Esophagus (tissue), 2 donors: ENCODE measurements around the gene JAG1. TPM values are rescaled to one million over a fixed set of nuclear protein-coding genes. Genes with fewer than 3 reads are reported as not detected.

ENCODE experiments used
- H3K27ac ChIP-seq, 2 donors: one replicate each; pipeline ENCODE4 v1.5.1; 2013; ENCODE audit warnings: low read depth in 2 of 2, mild to moderate bottlenecking in 2 of 2, inconsistent platforms in 1 of 2, low read length in 1 of 2, moderate library complexity in 1 of 2
- H3K27me3 ChIP-seq, 2 donors: one replicate each; pipeline ENCODE4 v1.6.1; 2013; ENCODE audit warnings: low read length in 2 of 2, control low read depth in 1 of 2, mild to moderate bottlenecking in 1 of 2; ENCODE audit not compliant: insufficient read depth in 2 of 2, control insufficient read depth in 1 of 2
- H3K36me3 ChIP-seq, 2 donors: one replicate each; pipeline ENCODE4 v1.6.1; 2013; ENCODE audit warnings: low read length in 1 of 2; ENCODE audit not compliant: control insufficient read depth in 2 of 2, insufficient read depth in 2 of 2
- H3K4me1 ChIP-seq, 2 donors: one replicate each; pipeline ENCODE4 v1.6.1; 2013; ENCODE audit warnings: low read length in 1 of 2; ENCODE audit not compliant: control insufficient read depth in 2 of 2, insufficient read depth in 2 of 2
- H3K4me3 ChIP-seq, 2 donors: one replicate each; pipeline ENCODE4 v1.5.1; 2013; ENCODE audit warnings: low read length in 2 of 2, mild to moderate bottlenecking in 2 of 2, low read depth in 1 of 2, moderate library complexity in 1 of 2
- H3K9me3 ChIP-seq, 2 donors: one replicate each; pipeline ENCODE4 v1.6.1; 2013; ENCODE audit warnings: mild to moderate bottlenecking in 2 of 2, low read depth in 1 of 2, low read length in 1 of 2, moderate library complexity in 1 of 2; ENCODE audit not compliant: control insufficient read depth in 2 of 2, insufficient read depth in 1 of 2
- WGBS, 2 donors: extraction: QIAGEN DNeasy Blood & Tissue Kit; methylation state at CpG; one replicate each; pipeline ENCODE4 v1.1.7; 2013; 5-methylcytosine and 5-hydroxymethylcytosine counted together
- polyA plus RNA-seq, 2 donors: library from polyadenylated mRNA; stranded (reverse); fragments of 200-250 nt; gene quantifications; one replicate each; pipeline ENCODE4 v1.2.3, GENCODE V29; 2013
- donor health status: healthy with polysubstance abuse.
- donor health status: Bipolar disorder and iron deficiency.

The JAG1 gene
- polyA plus RNA-seq, 2 donors: 36.5 to 48.8 TPM

DNA sequence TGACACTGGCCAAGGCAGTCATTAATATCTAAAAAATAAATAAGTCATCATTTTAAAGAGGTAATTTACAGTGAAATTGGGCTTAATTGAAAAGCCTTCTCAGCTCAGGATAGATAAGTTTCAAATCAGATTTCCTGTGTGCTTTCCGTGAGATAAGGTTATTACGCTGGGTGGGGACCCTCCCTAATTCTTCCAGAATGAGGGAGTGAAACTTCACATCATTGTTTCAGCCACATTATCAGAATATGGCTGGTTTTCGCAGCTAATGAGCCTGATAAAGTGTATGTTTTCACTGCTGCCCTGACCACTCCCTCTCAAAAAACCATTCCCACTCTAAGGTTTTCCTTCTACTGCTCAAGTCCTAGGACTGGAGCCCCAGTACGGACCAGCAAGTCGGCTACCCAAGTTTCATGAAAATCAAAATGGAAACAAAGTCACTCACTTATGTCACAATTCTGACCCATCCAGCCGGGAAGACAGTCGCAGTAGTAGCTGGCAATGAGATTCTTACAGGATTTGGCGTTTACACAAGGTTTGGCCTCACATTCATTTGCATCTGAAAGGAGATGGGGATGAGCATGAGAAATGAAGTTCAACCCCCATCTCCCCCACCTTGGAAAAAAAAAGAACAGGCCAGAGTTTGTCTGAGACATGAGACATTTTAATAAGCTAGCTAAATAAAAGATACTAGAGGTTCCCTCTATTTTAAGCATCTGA is 24.6 kb downstream of the JAG1 start:
- Histone ChIP-seq H3K27ac (peak overlapping the region in 1 of 2 donors; percentile 17), H3K4me1 (peaks cover 8 to 15% of the 10 kb centered on the region in 2 donors), H3K4me3 (no peak overlapping the region), H3K9me3 (no peaks in the 10 kb centered on the region), H3K36me3 (peaks cover 12 to 65% of the 10 kb centered on the region in 2 donors), H3K27me3 (no peaks in the 10 kb centered on the region)
- 75 to 77% methylated on average over 8 of the region's 8 CpGs for WGBS, 2 donors

DNA sequence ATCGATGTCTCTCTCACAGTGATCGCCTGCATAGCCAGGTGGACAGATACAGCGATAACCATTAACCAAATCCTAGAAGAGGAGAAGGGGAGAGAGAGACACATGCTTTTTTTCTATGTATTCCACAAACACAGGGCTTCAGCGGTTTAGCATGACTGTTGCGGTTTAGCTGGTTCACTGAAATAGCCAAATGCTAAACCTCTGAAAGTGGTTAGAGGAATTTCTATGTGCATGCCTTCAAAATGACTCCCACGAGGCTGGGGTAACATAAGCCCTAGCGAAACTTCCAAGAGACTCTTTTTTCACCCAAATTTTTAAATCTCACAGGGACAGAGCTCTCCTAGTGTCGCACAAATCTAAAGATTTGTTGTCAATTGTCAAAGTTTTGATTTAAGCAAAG is 25.1 kb downstream of the JAG1 start:
- Histone ChIP-seq H3K27me3 (no peaks in the 10 kb centered on the region), H3K4me3 (no peak overlapping the region), H3K4me1 (peaks cover 8 to 15% of the 10 kb centered on the region in 2 donors), H3K36me3 (peaks cover 12 to 71% of the 10 kb centered on the region in 2 donors), H3K27ac (peak overlapping the region in 1 of 2 donors; percentile 24), H3K9me3 (no peaks in the 10 kb centered on the region)
- WGBS, 2 donors: 79 to 82% methylated on average over 8 of the region's 8 CpGs

DNA sequence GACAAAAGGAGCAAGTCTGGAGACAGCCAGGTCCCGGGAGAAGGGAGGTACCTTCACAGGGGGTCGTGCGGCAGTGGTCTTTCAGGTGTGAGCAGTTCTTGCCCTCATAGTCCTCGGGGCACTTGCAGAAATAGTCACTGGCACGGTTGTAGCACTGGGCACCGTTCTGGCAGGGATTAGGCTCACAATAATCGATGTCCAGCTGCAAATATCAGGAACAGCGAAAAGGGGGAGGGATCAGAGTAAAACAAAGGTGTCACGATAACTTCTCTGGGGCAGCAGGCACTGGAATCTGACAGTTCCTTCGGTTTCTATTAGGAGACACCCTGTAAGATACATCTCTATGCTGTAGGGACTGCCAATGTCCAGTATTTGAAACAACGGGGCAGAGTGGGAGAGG is 25.9 kb downstream of the JAG1 start:
- no peaks in the 10 kb centered on the region for H3K9me3 ChIP-seq
- H3K36me3 ChIP-seq: peaks cover 12 to 75% of the 10 kb centered on the region in 2 donors
- no peaks in the 10 kb centered on the region for H3K27me3 ChIP-seq
- WGBS, 2 donors: 66 to 69% methylated on average over 11 of the region's 11 CpGs
- H3K4me1 ChIP-seq: peaks cover 4 to 14% of the 10 kb centered on the region in 2 donors
- H3K27ac ChIP-seq: peak overlapping the region; percentile 18 to 22
- H3K4me3 ChIP-seq: no peak overlapping the region

DNA sequence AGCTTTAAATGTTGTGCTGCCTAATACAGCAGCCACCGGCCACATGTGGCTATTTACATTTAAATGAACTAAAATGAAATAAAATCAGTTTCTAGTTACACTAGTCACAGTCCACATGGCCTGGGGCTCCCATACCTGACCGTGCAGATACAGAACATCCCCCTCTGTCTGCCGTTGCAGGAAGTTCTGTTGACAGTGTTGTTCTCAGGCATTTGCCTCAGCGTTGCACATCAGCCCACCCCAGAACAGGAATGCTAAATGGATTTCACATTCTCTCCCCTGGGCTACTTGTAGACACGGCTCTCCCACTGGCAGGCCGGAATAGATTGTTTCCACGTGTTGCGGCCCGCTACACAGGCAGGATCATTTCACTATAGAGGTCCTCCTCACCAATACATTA is 26.3 kb downstream of the JAG1 start:
- H3K27me3 ChIP-seq: no peaks in the 10 kb centered on the region
- WGBS, 2 donors: 56 to 67% methylated on average over 9 of the region's 9 CpGs
- H3K4me3 ChIP-seq: no peak overlapping the region
- peaks cover 2 to 11% of the 10 kb centered on the region in 2 donors for H3K4me1 ChIP-seq
- peaks cover 12 to 75% of the 10 kb centered on the region in 2 donors for H3K36me3 ChIP-seq
- peak overlapping the region; percentile 16 to 18 for H3K27ac ChIP-seq
- no peaks in the 10 kb centered on the region for H3K9me3 ChIP-seq

DNA sequence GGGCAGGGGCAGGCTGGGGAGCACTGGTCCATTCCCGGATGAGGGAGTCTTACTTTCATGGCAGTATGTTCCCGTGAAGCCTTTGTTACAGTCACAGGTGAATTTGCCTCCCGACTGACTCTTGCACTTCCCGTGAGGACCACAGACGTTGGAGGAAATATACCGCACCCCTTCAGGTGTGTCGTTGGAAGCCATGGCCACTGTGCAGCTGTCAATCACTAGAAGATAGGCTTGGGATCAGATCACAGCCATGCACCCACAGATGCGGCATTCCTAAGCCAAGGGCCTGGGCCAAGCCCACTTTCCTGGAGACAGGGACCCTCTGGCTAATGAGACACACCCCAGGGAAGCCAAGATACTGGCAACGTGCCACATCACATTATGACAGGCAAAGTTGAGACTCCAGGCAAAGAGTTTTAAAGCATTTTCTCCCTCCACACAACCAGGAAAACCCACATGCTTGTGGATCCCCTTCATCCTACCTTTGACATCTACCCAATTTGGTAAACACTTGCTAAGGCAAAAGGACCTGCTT is 26.8 kb downstream of the JAG1 start:
- 75 to 80% methylated on average over 9 of the region's 9 CpGs for WGBS, 2 donors
- Histone ChIP-seq H3K27ac (peak overlapping the region; percentile 6 to 59), H3K27me3 (no peaks in the 10 kb centered on the region), H3K4me3 (no peak overlapping the region), H3K4me1 (peaks cover 2 to 9% of the 10 kb centered on the region in 2 donors), H3K36me3 (peaks cover 16 to 80% of the 10 kb centered on the region in 2 donors), H3K9me3 (no peaks in the 10 kb centered on the region)

DNA sequence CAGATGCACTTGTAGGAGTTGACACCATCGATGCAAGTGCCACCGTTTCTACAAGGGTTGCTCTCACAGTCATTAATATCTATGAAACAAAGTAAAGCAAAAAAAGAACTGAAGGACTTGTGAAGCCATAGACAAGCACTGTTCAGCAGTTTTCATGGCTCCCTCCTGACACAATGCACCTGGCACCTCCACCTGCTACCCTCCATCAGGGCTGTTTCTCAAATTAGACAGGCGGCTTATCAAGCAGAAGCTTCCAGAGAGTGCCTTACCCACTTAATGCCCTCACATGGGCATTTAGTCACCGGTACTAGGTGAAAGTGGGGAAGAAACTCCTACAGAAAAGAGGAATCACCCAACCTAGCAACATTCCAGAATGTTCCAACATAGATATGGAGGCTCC is 27.8 kb downstream of the JAG1 start:
- H3K9me3 ChIP-seq: no peaks in the 10 kb centered on the region
- no peaks in the 10 kb centered on the region for H3K27me3 ChIP-seq
- H3K4me3 ChIP-seq: no peak overlapping the region
- H3K36me3 ChIP-seq: peaks cover 22 to 81% of the 10 kb centered on the region in 2 donors
- H3K27ac ChIP-seq: no peak overlapping the region
- 83 to 85% methylated on average over 4 of the region's 4 CpGs for WGBS, 2 donors
- peaks cover 2 to 4% of the 10 kb centered on the region in 2 donors for H3K4me1 ChIP-seq

DNA sequence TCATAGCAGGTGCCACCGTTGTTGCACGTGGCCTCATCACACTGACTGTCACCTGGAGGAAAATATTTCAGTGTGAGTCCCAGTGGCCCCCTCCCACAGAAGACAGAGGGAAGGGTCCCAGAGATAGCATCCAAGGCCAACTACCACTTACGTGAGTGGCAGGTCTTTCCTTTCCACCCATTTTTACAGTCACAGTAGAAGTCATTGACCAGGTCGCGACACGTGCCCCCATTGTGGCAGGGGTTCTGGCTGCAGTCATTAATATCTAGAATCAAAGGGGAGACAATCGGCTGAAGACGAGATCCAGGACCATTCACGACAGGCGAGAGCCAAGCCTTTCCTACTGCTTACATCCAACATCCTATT is 28.6 kb downstream of the JAG1 start:
- WGBS, 2 donors: 84 to 88% methylated on average over 10 of the region's 10 CpGs
- Histone ChIP-seq H3K36me3 (peaks cover 25 to 81% of the 10 kb centered on the region in 2 donors), H3K4me3 (no peak overlapping the region), H3K4me1 (peaks cover 4 to 7% of the 10 kb centered on the region in 2 donors), H3K27ac (peak overlapping the region in 1 of 2 donors; percentile 66), H3K27me3 (no peaks in the 10 kb centered on the region), H3K9me3 (no peaks in the 10 kb centered on the region)

DNA sequence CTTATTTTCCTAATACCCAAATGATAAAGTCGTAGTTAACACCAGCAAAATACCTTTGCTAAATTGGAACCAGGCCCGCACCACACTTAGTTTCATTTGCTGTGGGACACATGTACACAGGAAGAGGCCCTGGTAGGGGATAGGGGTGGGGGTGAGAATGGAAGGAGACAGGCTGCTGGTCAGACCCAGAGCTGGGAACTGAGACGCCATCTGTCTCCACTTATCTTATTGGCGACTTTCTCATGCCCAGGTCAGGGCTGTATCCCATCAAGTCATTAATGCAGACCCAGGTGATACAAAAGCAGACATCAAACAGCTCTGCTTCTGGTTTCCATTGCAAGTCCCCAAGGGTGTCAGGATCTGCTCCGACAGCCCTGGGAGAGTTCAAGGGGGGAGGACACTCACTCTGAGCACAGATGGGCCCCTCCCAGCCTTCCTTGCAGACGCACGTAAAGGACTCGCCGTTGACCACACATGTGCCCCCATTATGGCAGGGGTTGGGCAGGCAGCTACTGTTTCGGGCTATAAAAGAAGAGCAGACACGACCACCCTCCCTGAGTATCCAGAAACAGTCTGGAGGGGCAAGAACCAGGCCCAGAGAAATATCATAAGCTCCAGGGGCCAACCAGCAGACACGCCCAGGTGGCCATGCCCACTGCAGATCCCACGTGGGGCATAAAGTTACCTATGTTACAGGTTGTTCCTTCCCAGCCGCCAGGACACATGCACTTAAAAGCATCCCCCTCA is 29.2 kb downstream of the JAG1 start:
- 72 to 76% methylated on average over 14 of the region's 14 CpGs for WGBS, 2 donors
- no peak overlapping the region for H3K4me3 ChIP-seq
- no peaks in the 10 kb centered on the region for H3K27me3 ChIP-seq
- H3K4me1 ChIP-seq: peaks cover 5 to 8% of the 10 kb centered on the region in 2 donors
- no peaks in the 10 kb centered on the region for H3K9me3 ChIP-seq
- H3K27ac ChIP-seq: peak overlapping the region; percentile 12 to 66
- peaks cover 28 to 78% of the 10 kb centered on the region in 2 donors for H3K36me3 ChIP-seq

DNA sequence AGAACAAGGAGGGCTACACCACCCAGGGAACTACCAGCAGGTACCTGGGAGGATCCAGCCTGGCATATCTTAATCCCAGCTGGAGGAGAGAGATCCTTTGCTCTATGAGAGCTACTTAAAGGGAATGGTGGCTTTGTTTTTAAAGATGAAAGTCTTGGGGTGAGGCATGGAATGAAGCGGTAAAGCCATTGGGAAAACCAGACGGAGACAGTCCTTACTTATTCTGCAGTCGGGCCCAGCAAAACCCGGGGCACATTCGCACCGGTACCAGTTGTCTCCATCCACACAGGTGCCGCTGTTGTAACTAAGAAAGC is 30.3 kb downstream of the JAG1 start:
- WGBS, 2 donors: 90 to 92% methylated on average over 7 of the region's 7 CpGs
- Histone ChIP-seq H3K27ac (peak overlapping the region; percentile 12 to 52), H3K36me3 (peaks cover 22 to 79% of the 10 kb centered on the region in 2 donors)

More for the DNA sequence above, 30.3 kb downstream of the JAG1 start:
- Histone ChIP-seq H3K4me1 (peaks cover 5 to 8% of the 10 kb centered on the region in 2 donors), H3K27me3 (no peaks in the 10 kb centered on the region), H3K4me3 (no peak overlapping the region), H3K9me3 (no peaks in the 10 kb centered on the region)
